HEK293 (cell line): ENCODE results near the gene ERBB4.

Experiments
- ATF2 ChIP-seq: fragments of 450-650 bp; formaldehyde crosslinking; IDR thresholded peaks from 2 replicates; pipeline ENCODE4 v1.5.1; 2016; ENCODE audit warnings: missing biosample characterization, missing genetic modification characterization, low read depth
- CTCF ChIP-seq: fragments of 450-650 bp; formaldehyde crosslinking; IDR thresholded peaks from 2 replicates; pipeline ENCODE4 v1.5.1; 2016; ENCODE audit warnings: missing biosample characterization, missing genetic modification characterization
- REST ChIP-seq: fragments of 450-650 bp; formaldehyde crosslinking; IDR thresholded peaks from 2 replicates; pipeline ENCODE4 v1.5.1; 2016; ENCODE audit warnings: missing biosample characterization, missing genetic modification characterization
- YY1 ChIP-seq: fragments of 450-650 bp; formaldehyde crosslinking; IDR thresholded peaks from 2 replicates; pipeline ENCODE4 v1.5.1; 2018; ENCODE audit warnings: missing biosample characterization, missing genetic modification characterization
- ZNF639 ChIP-seq: fragments of 450-650 bp; formaldehyde crosslinking; IDR thresholded peaks from 2 replicates; pipeline ENCODE4 v1.5.1; 2016; ENCODE audit warnings: missing biosample characterization, missing genetic modification characterization
- ZNF701 ChIP-seq: fragments of 450-650 bp; formaldehyde crosslinking; IDR thresholded peaks from 2 replicates; pipeline ENCODE4 v1.5.1; 2016; ENCODE audit warnings: missing biosample characterization, missing genetic modification characterization
- ZSCAN5A ChIP-seq: fragments of 450-650 bp; formaldehyde crosslinking; IDR thresholded peaks from 2 replicates; pipeline ENCODE4 v1.5.1; 2016; ENCODE audit warnings: missing biosample characterization, missing genetic modification characterization

- TF ChIP-seq CTCF (tag by site-specific recombination) = no peak
- no peak for TF ChIP-seq YY1
- no peak for TF ChIP-seq ZNF639 (tag by site-specific recombination)
- no peak for TF ChIP-seq REST (tag by site-specific recombination)
- TF ChIP-seq ZSCAN5A (tag by site-specific recombination) = no peak
- TF ChIP-seq ATF2 (tag by site-specific recombination) = no peak
- no peak for TF ChIP-seq ZNF701
These were observed 465.2 kb downstream of the ERBB4 start for GRCh38 chr2:212073360-212073759.
